ENCODE data around the gene MTERF2. TPM values are rescaled to one million over a fixed set of nuclear protein-coding genes. Genes with fewer than 3 reads are reported as not detected.
A peak's percentile ranks its signal among the peaks of the same experiment; 100 is the strongest.
"Not testable (repeated sequence)": the region's sequence is repeated elsewhere in the genome, so short reads cannot be mapped to it uniquely, and the experiment has no call there.

The MTERF2 gene
- total RNA-seq, 2 donors from 2014 or later: 8.0 to 9.0 TPM

DNA sequence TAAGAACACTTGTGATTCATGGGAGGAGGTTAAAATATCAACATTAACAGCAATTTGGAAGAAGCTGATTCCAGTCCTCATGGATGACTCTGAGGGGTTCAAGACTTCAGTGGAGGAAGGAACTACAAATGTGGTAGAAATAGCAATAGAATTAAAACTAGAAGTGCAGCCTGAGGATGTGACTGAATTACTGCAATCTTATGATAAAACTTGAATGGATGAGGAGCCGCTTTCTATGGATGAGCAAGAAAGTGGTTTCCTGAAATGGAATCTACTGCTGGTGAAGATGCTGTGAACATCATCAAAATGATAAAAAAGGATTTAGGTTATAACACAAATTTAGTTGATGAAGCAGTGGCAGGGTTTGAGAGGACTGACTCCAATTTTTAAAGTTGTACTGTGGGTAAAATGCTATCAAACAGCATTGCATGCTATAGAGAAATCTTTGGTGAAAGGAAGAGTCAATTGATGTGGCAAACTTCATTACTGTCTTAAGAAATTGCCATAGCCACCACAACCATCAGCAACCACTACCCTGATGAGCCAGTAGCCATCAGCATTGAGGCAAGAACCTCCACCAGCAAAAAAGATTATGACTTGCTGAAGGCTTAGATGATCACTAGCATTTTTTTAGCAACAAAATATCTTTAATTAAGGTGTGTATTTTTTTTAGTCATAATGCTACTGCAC lies 25.9 kb upstream of the MTERF2 start:
- H3K27me3 Mint-ChIP-seq: no peaks in the 10 kb centered on the region
- peaks cover 0 to 7% of the 10 kb centered on the region in 2 donors for H3K4me1 Mint-ChIP-seq (ENCODE audit: low read depth in 2 of 2)
- H3K9me3 Mint-ChIP-seq: no peaks in the 10 kb centered on the region
- no peak for ATAC-seq
- no peak overlapping the region for H3K27ac Mint-ChIP-seq
- H3K4me3 Mint-ChIP-seq: no peak overlapping the region
- no peak for DNase-seq (ENCODE audit: low spot score)
- no peaks in the 10 kb centered on the region for H3K36me3 Mint-ChIP-seq

DNA sequence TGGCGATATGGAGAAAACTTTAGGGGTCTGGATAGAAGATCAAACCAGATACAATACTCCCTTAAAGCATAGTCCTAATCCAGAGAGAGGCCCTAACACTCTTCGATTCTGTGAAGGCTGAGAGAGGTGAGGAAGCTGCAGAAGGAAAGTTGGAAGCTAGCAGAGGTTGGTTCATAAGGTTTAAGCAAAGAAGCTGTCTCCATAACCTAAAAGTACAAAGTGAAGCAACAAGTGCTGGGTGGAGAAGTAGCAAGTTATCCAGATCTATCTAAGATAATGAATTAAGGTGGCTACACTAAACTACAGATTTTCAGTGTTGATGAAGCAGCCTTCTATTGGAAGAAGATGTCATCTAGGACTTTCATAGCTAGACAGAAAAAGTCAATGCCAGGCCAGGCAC lies 24.6 kb upstream of the MTERF2 start:
- Mint-ChIP-seq H3K4me1 (ENCODE audit: low read depth in 2 of 2) (peaks cover 0 to 7% of the 10 kb centered on the region in 2 donors), H3K27ac (peak overlapping the region in 1 of 2 donors; percentile 49), H3K9me3 (no peaks in the 10 kb centered on the region), H3K4me3 (no peak overlapping the region), H3K36me3 (no peaks in the 10 kb centered on the region), H3K27me3 (no peaks in the 10 kb centered on the region)
- ATAC-seq (no peak), DNase-seq (ENCODE audit: low spot score) (no peak)

DNA sequence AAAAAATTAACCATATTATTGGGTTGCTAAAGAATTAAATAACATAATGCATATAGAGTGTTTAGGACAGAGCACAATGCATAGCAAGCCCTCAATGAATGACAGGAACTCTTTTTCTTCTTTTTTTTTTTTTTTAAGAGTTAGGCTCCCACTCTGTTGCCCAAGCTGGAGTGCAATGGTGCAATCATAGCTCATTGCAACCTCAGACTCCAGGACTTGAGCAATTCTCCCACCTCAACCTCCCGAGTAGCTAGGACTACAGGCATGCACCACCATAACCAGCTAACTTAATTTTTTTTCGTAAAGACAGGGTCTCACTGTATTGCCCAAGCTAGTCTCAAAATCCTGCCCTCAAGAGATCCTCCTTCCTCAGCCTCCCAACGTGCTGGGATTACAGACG lies 20.5 kb upstream of the MTERF2 start:
- Mint-ChIP-seq H3K4me1 (ENCODE audit: low read depth in 2 of 2) (peaks cover 0 to 3% of the 10 kb centered on the region in 2 donors), H3K27me3 (no peaks in the 10 kb centered on the region), H3K9me3 (no peaks in the 10 kb centered on the region), H3K4me3 (no peak overlapping the region), H3K36me3 (no peaks in the 10 kb centered on the region), H3K27ac (no peak overlapping the region)
- ATAC-seq (no peak), DNase-seq (ENCODE audit: low spot score) (no peak)

DNA sequence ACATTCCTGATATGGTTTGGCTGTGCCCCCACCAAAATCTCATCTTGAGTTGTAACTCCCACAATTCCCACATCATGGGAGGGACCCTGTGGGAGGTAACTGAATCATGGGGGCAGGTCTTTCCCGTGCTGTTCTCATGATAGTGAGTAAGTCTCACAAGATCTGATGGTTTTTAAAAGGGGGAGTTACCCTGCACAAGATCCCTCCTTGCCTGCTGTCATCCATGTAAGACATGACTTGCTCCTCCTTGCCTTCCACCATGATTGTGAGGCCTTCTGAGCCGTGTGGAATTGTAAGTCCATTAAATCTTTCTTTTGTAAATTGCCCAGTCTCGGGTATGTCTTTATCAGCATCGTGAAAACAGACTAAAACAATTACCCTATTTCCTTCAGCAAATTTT lies 15.7 kb upstream of the MTERF2 start:
- H3K36me3 Mint-ChIP-seq; H3K4me3 Mint-ChIP-seq; H3K4me1 Mint-ChIP-seq (ENCODE audit: low read depth in 2 of 2); H3K9me3 Mint-ChIP-seq; DNase-seq (ENCODE audit: low spot score); H3K27ac Mint-ChIP-seq; H3K27me3 Mint-ChIP-seq; ATAC-seq: not testable (repeated sequence)

DNA sequence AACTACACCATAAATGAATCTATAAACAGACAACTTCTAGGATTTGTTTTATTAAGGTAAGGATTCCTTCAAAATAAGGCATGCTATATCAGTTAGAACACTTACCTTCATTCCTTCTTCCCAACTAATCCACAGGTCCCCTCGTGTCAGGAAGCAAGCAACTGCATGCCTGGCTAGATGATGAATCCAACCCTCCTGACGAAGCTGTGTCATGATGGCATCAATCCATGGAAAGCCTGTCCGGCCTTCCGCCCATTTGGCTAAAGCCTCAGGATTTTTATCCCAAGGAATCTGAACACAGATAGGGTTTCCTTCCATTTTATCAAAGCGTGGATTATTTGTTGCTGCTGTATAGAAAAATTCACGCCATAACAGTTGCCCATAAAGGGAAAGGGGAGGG lies 12.5 kb upstream of the MTERF2 start:
- Mint-ChIP-seq H3K27ac (no peak overlapping the region), H3K4me3 (no peak overlapping the region), H3K36me3 (peaks cover 14% of the 10 kb centered on the region), H3K27me3 (no peaks in the 10 kb centered on the region), H3K4me1 (ENCODE audit: low read depth in 2 of 2) (no peaks in the 10 kb centered on the region), H3K9me3 (no peaks in the 10 kb centered on the region)
- ATAC-seq (no peak), DNase-seq (ENCODE audit: low spot score) (no peak)

DNA sequence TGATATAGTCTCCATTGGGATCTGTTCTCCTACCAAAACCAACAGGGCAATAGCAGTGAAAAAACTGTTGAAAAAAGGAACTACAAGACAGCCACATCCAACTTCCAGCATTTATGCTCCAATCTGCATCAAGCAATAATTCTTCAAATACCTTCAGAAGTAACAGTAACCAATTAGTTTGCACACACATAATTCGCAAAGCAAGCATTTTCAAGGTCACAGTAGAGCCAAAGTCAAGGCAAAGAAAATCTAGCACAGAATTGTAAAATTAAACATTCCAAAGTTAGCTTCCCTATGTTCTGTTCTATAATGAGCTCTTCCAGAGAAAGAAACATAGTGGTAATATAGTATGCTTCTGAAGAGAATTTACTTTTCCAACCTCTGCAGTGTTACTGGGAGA lies 11.0 kb upstream of the MTERF2 start:
- Mint-ChIP-seq H3K4me3 (no peak overlapping the region), H3K9me3 (no peaks in the 10 kb centered on the region), H3K4me1 (ENCODE audit: low read depth in 2 of 2) (no peaks in the 10 kb centered on the region), H3K27ac (no peak overlapping the region), H3K27me3 (no peaks in the 10 kb centered on the region), H3K36me3 (peaks cover 14% of the 10 kb centered on the region)
- ATAC-seq (no peak), DNase-seq (ENCODE audit: low spot score) (no peak)

DNA sequence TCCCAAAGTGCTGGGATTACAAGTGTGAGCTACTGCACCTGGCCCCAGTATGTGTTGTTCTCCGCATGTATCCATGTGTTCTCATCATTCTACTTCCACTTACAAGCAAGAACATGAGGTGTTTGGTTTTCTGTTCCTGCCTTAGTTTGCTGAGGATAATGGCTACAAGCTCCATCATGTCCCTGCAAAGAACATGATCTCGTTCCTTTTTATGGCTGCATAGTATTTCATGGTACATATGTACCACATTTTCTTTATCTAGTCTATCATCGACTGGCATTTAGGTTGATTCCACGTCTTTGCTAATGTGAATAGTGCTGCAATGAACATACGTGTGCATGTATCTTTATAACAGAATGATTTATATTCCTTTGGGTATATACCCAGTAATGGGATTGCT lies 9.2 kb upstream of the MTERF2 start:
- peaks cover 14% of the 10 kb centered on the region for H3K36me3 Mint-ChIP-seq
- H3K27ac Mint-ChIP-seq; DNase-seq (ENCODE audit: low spot score); H3K27me3 Mint-ChIP-seq; H3K9me3 Mint-ChIP-seq; H3K4me1 Mint-ChIP-seq (ENCODE audit: low read depth in 2 of 2); ATAC-seq; H3K4me3 Mint-ChIP-seq: not testable (repeated sequence)

DNA sequence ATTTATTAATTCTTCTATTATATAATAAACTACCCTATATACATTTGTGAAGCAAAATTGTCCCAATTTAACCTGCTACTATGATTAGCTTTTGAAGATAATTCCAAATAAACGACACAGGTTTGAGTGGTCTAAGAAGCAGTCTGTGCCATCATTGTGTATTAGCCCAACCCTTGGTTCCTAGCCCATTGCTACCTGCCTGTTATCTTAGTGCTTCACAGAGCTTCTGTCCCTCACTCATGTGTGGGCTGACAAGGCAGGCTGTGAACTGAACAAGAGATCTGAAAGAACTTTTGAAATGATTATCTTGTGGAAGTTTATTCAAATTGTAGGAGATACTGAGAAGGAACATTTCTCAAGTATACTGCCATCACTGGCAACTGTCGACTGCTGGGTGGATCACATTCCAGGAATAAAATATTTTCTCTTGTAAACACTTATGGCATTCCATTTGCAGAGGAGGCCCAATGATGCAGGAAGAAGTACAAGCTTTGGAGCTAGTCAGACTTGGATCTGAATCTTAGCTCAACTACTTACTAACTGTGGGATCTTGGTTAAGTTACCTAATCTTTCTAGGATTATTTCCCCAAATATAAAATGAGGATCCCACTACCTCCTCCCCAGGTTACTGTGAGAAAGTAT lies 7.8 kb upstream of the MTERF2 start:
- H3K27ac Mint-ChIP-seq: no peak overlapping the region
- no peak for DNase-seq (ENCODE audit: low spot score)
- H3K9me3 Mint-ChIP-seq: no peaks in the 10 kb centered on the region
- H3K4me3 Mint-ChIP-seq: no peak overlapping the region
- H3K27me3 Mint-ChIP-seq: no peaks in the 10 kb centered on the region
- peaks cover 14% of the 10 kb centered on the region for H3K36me3 Mint-ChIP-seq
- H3K4me1 Mint-ChIP-seq (ENCODE audit: low read depth in 2 of 2): no peaks in the 10 kb centered on the region
- no peak for ATAC-seq

DNA sequence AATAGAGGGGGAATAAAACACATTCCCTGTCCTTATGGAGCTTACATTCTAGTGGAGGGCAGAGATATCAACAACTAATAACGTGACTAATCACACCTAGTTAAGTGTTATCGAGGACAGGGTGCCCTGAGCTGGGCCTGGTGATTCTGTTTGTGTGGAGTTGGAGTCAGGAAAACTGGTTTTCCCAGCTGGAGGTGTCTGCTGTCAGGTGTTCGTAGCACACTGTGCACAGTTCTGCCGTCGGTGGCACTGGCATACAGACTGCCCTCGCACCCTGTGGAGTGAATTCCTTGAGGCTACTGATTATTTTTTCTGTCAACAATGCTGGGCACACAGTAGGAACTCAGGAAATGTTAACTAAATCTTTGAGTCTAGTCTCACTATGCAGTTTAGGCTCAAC lies 900 bp upstream of the MTERF2 start:
- peak overlapping the region; percentile 97 for H3K4me3 Mint-ChIP-seq
- H3K27me3 Mint-ChIP-seq: no peaks in the 10 kb centered on the region
- DNase-seq (ENCODE audit: low spot score) (no peak), ATAC-seq (no peak)
- peaks cover 4% of the 10 kb centered on the region for H3K9me3 Mint-ChIP-seq
- H3K4me1 Mint-ChIP-seq (ENCODE audit: low read depth in 2 of 2): peaks cover 35 to 42% of the 10 kb centered on the region in 2 donors
- H3K36me3 Mint-ChIP-seq: peaks cover 26% of the 10 kb centered on the region
- H3K27ac Mint-ChIP-seq: peak overlapping the region; percentile 93 to 97

DNA sequence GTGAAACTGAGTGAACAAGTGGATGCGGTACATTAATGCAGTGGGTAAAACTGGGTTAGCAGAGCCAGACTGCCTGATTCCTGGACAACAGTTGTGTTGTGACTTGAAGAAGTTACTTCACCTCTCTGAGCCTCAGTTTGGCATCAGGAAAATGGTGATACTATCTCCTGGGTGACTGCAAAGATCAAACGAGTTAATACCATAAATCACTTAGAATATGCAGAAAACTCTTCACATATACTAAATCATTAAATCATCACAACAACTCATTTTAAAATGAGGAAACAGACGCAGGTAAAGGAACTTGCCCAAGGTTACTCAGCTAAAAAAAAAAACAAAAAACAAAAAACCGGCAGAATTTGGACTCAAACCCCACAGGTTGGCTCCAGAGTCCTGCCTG lies 811 bp downstream of the MTERF2 start:
- no peaks in the 10 kb centered on the region for H3K27me3 Mint-ChIP-seq
- no peak for DNase-seq (ENCODE audit: low spot score)
- peak overlapping the region; percentile 97 for H3K4me3 Mint-ChIP-seq
- H3K4me1 Mint-ChIP-seq (ENCODE audit: low read depth in 2 of 2): peaks cover 35 to 46% of the 10 kb centered on the region in 2 donors
- peaks cover 4% of the 10 kb centered on the region for H3K9me3 Mint-ChIP-seq
- H3K36me3 Mint-ChIP-seq: peaks cover 26% of the 10 kb centered on the region
- no peak for ATAC-seq
- peak overlapping the region; percentile 93 to 97 for H3K27ac Mint-ChIP-seq

DNA sequence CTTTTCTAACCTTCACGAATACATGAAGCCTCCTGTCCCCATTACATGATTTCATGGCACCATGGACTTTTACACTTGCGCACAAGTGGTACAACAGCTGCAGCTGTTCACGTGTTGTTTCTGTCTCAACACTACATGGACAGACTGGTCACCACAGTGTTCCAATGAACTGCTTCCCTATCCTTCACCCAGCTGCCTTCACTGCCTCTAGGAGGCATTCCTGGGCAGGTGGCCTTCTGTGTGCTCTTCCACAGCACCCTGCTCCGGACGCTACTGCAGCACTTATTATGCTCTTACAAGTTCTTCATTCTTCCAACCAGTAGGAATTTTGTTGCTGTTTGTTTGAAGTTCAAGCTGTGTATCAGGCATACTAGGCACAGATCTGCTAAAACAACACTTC lies 1.5 kb downstream of the MTERF2 start:
- H3K4me1 Mint-ChIP-seq (ENCODE audit: low read depth in 2 of 2): peaks cover 35 to 46% of the 10 kb centered on the region in 2 donors
- no peak for ATAC-seq
- no peaks in the 10 kb centered on the region for H3K27me3 Mint-ChIP-seq
- peaks cover 26% of the 10 kb centered on the region for H3K36me3 Mint-ChIP-seq
- no peak for DNase-seq (ENCODE audit: low spot score)
- H3K9me3 Mint-ChIP-seq: peaks cover 4% of the 10 kb centered on the region
- no peak overlapping the region for H3K27ac Mint-ChIP-seq
- peak overlapping the region; percentile 97 for H3K4me3 Mint-ChIP-seq

DNA sequence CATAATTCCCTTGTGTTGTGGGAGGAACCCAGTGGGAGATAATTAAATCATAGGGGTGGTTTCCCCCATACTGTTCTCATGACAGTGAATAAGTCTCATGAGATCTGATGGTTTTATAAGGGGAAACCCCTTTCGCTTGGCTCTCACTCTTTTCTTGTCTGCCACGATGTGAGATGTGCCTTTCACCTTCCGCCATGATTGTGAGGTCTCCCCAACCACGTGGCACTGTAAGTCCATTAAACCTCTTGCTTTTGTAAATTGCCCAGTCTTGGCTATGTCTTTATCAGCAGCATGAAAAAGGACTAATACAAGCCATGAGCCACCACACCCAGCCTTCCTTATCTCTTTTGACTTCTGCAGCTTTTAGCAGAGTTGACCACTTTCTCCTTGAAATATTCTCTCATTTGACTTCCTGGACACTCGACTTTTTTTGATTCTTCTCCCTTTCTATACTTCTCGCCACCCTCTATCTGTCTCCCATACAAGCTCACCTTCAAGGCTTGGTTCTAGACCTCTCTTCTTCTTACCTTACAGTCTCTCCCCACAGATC lies 2.3 kb downstream of the MTERF2 start:
- Mint-ChIP-seq H3K9me3 (peaks cover 4% of the 10 kb centered on the region), H3K27me3 (no peaks in the 10 kb centered on the region), H3K4me3 (no peak overlapping the region), H3K36me3 (peaks cover 26% of the 10 kb centered on the region), H3K4me1 (ENCODE audit: low read depth in 2 of 2) (peaks cover 35 to 46% of the 10 kb centered on the region in 2 donors), H3K27ac (peak overlapping the region in 1 of 2 donors; percentile 0)
- no peak for ATAC-seq
- no peak for DNase-seq (ENCODE audit: low spot score)

DNA sequence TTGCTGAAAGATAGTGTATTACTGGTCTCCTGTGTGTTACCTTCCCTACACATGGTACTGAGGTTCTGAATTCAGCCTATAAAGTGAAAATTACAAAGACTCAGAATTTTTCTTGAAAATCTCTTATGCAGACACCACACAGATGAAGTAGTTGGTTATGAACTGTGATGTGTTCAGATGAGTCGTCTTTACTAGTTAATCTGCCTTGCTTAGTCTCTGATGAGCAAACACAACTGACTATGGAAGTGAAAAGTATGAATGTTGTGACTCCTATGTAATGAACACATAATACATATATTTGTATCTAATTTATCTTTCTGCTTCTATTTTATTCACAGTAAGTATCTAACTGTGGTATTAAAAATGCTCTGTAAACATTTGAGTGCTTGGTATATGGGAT lies 4.7 kb downstream of the MTERF2 start:
- H3K27me3 Mint-ChIP-seq: no peaks in the 10 kb centered on the region
- H3K4me1 Mint-ChIP-seq (ENCODE audit: low read depth in 2 of 2): peaks cover 31 to 38% of the 10 kb centered on the region in 2 donors
- ATAC-seq: no peak
- peaks cover 26% of the 10 kb centered on the region for H3K36me3 Mint-ChIP-seq
- H3K9me3 Mint-ChIP-seq: peaks cover 4% of the 10 kb centered on the region
- no peak for DNase-seq (ENCODE audit: low spot score)
- H3K27ac Mint-ChIP-seq: no peak overlapping the region
- H3K4me3 Mint-ChIP-seq: no peak overlapping the region

DNA sequence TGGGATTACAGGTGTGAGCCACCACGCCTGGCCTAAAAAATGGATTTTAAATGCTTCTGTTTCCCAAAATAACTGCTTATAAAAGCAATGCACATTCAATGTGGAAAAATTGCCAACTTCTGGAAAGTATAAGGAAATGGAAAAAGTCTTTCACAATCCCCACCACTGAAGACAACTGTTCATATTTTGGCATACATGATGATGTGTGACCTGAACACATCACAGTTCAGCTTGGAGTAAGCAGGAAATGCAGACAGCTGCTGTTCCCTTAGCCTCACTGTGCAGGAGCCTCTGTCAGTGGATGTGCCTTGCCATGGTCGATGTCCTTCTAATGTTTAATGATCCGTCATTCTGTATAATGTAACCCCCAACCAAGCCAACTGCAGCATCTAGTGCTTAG lies 5.2 kb downstream of the MTERF2 start:
- peaks cover 31 to 35% of the 10 kb centered on the region in 2 donors for H3K4me1 Mint-ChIP-seq (ENCODE audit: low read depth in 2 of 2)
- ATAC-seq (no peak), DNase-seq (ENCODE audit: low spot score) (no peak)
- no peak overlapping the region for H3K27ac Mint-ChIP-seq
- peaks cover 4% of the 10 kb centered on the region for H3K9me3 Mint-ChIP-seq
- H3K4me3 Mint-ChIP-seq: no peak overlapping the region
- peaks cover 26% of the 10 kb centered on the region for H3K36me3 Mint-ChIP-seq
- no peaks in the 10 kb centered on the region for H3K27me3 Mint-ChIP-seq
